ENCODE results near the gene CACNA1H.
"Not testable (repeated sequence)": the region's sequence is repeated elsewhere in the genome, so short reads cannot be mapped to it uniquely, and the experiment has no call there.

Gene CACNA1H

GRCh38 chr16:1181404-1182315, 28.8 kb downstream of the CACNA1H start:
- DNase-seq (ENCODE audit: extremely low read depth, low read depth) = no peak
- TF ChIP-seq CTCF (IDR thresholded peaks at IDR 0.05; ENCODE audit: low read depth, low read length) = no peak

GRCh38 chr16:1182316-1182671, 29.4 kb downstream of the CACNA1H start:
- no peak for DNase-seq (ENCODE audit: extremely low read depth, low read depth)
- no peak for TF ChIP-seq CTCF (IDR thresholded peaks at IDR 0.05; ENCODE audit: low read depth, low read length)

- DNase-seq (ENCODE audit: extremely low read depth, low read depth) = no peak
- no peak for TF ChIP-seq CTCF (IDR thresholded peaks at IDR 0.05; ENCODE audit: low read depth, low read length)
Measured at GRCh38 chr16:1182950-1183907, 30.3 kb downstream of the CACNA1H start.

- no peak for DNase-seq (ENCODE audit: extremely low read depth, low read depth)
- TF ChIP-seq CTCF (IDR thresholded peaks at IDR 0.05; ENCODE audit: low read depth, low read length) = no peak
Measured at GRCh38 chr16:1184156-1184868, 31.4 kb downstream of the CACNA1H start.

GRCh38 chr16:1184980-1185379, 32.1 kb downstream of the CACNA1H start:
- TF ChIP-seq CTCF (IDR thresholded peaks at IDR 0.05; ENCODE audit: low read depth, low read length) = no peak
- no peak for DNase-seq (ENCODE audit: extremely low read depth, low read depth)

GRCh38 chr16:1185460-1186207, 32.7 kb downstream of the CACNA1H start:
- not testable (repeated sequence) for DNase-seq (ENCODE audit: extremely low read depth, low read depth)
